ENCODE data around the gene TARP.

Gene TARP

GRCh38 chr7:38223306-38223705 lies 50.1 kb downstream of the TARP start:
- H4K5ac ChIP-seq (ENCODE audit: low read depth, low read length): no peak overlapping the region
- H3K4me2 ChIP-seq (ENCODE audit: low read depth, low read length): no peak overlapping the region
- dilution Hi-C loops (cut with HindIII; ENCODE audit: low sequenced_read_pairs, unreplicated experiment): no loop called here
- no CpG with 5 or more reads among the region's 2 CpGs for WGBS, 2 experiments (ENCODE audit: extremely low coverage in 2 of 2, insufficient read length in 1 of 2)
- H2BK5ac ChIP-seq (ENCODE audit: low read depth, low read length, poor library complexity, severe bottlenecking): no peak overlapping the region
- TF ChIP-seq FOS (IDR thresholded peaks at IDR 0.05; ENCODE audit: low read depth, low read length) (no peak), BHLHE40 (IDR thresholded peaks at IDR 0.05; ENCODE audit: low read depth, low read length) (no peak), RCOR1 (IDR thresholded peaks at IDR 0.05; ENCODE audit: insufficient replicate concordance, low read length) (no peak), USF2 (IDR thresholded peaks at IDR 0.05; ENCODE audit: low read depth, low read length) (no peak), MXI1 (IDR thresholded peaks at IDR 0.05; ENCODE audit: borderline replicate concordance, low read depth, low read length) (no peak), ELK1 (IDR thresholded peaks at IDR 0.05; ENCODE audit: borderline replicate concordance, low read depth, low read length) (no peak), RAD21 (IDR thresholded peaks at IDR 0.05; ENCODE audit: low read length) (no peak), MAZ (IDR thresholded peaks at IDR 0.05; ENCODE audit: borderline replicate concordance, low read depth, low read length) (no peak), NFE2L2 (IDR thresholded peaks at IDR 0.05; ENCODE audit: low read depth, low read length) (no peak), MAFK (IDR thresholded peaks at IDR 0.05; ENCODE audit: low read depth, low read length) (no peak), CTCF (conservative IDR thresholded peaks at IDR 0.05; ENCODE audit: low read depth, low read length) (no peak), POLR2A (IDR thresholded peaks at IDR 0.05; ENCODE audit: low read depth, low read length) (no peak), CEBPB (IDR thresholded peaks at IDR 0.05; ENCODE audit: low read depth, low read length) (no peak), RFX5 (IDR thresholded peaks at IDR 0.05; ENCODE audit: low read depth, low read length) (no peak), SMC3 (IDR thresholded peaks at IDR 0.05; ENCODE audit: low read depth, low read length) (no peak), CHD1 (IDR thresholded peaks at IDR 0.05; ENCODE audit: low read depth, low read length) (no peak)
- no peak overlapping the region for H4K8ac ChIP-seq (ENCODE audit: low read depth in 2 of 2, low read length in 2 of 2)
- H3K27me3 ChIP-seq (ENCODE audit: control insufficient read depth, insufficient read depth, low read length): no peaks in the 10 kb centered on the region
- H3K79me1 ChIP-seq (ENCODE audit: low read depth in 1 of 2, low read length in 2 of 2): peaks cover 0 to 3% of the 10 kb centered on the region in 2 experiments; a peak in 1 of 4 replicates
- H2AFZ ChIP-seq (replicated peaks; ENCODE audit: low read length, poor library complexity): no peak overlapping the region
- no peak overlapping the region for H3K23ac ChIP-seq (ENCODE audit: low read depth, low read length)
- H3K14ac ChIP-seq (replicated peaks; ENCODE audit: low read depth, low read length): no peak overlapping the region
- H2BK15ac ChIP-seq (ENCODE audit: low read depth, low read length): no peak overlapping the region
- H3K56ac ChIP-seq (ENCODE audit: extremely low read depth, insufficient read depth, low read length): no peak overlapping the region
- no peak overlapping the region for H2BK120ac ChIP-seq (ENCODE audit: low read depth, low read length)
- POLR2A ChIA-PET (ENCODE audit: unreplicated experiment): no interaction called here
- H3K4me3 ChIP-seq (ENCODE audit: insufficient read depth, low read depth, low read length): no peak overlapping the region
- no peak overlapping the region for H3K27ac ChIP-seq (ENCODE audit: insufficient read depth, low read length)
- CTCF ChIA-PET: interaction anchor here (1.2 to 1.5 kb wide), 3 partner anchors 11 to 103 kb away, joined by 4 to 6 read pairs (median 5); no protein-coding TSS in a partner anchor
- DNase-seq (no peak), ATAC-seq (ENCODE audit: low read depth) (no peak)
- no peak overlapping the region for H2AK5ac ChIP-seq (ENCODE audit: low read depth, low read length)
- H3K36me3 ChIP-seq (ENCODE audit: control insufficient read depth, insufficient read depth, low read length): peaks cover 28% of the 10 kb centered on the region
- no peaks in the 10 kb centered on the region for H3K9me3 ChIP-seq (ENCODE audit: control insufficient read depth, insufficient read depth, low read length)
- no peak overlapping the region for H2BK20ac ChIP-seq (ENCODE audit: low read depth, low read length)
- peaks cover 2% of the 10 kb centered on the region for H3K9me1 ChIP-seq (ENCODE audit: insufficient read depth, low read length)
- no peaks in the 10 kb centered on the region for H4K20me1 ChIP-seq (ENCODE audit: insufficient read depth, low read length)
- no peak overlapping the region for H3K9ac ChIP-seq (ENCODE audit: low read depth, low read length)
- no peak overlapping the region for H3K18ac ChIP-seq (ENCODE audit: low read depth, low read length)
- no peak overlapping the region for H3K4ac ChIP-seq (ENCODE audit: low read depth, low read length)
- no TSS peak for BruUV-seq (replicated peaks)
- H4K91ac ChIP-seq (ENCODE audit: insufficient read depth, low read depth, low read length): no peak overlapping the region
- peaks cover 3% of the 10 kb centered on the region; the same call in 1 of the 2 replicates for H3K4me1 ChIP-seq (ENCODE audit: control insufficient read depth, insufficient read depth, low read length)
- H2AK9ac ChIP-seq (replicated peaks; ENCODE audit: low read depth, low read length, poor library complexity): no peak overlapping the region
- intact Hi-C loops (cut with micrococcal nuclease): loop anchor here (2.0 kb wide), 2 partner anchors 45 to 95 kb away; partner anchors contain the start of gene STARD3NL
- in situ Hi-C loops (cut with MboI; ENCODE audit: low sequenced_read_pairs): loop anchor here (5.0 kb wide), 1 partner anchor 116 kb away; no protein-coding TSS in a partner anchor
